Keratinocyte (primary cell): ENCODE measurements around the gene SELENOW. TPM values are rescaled to one million over a fixed set of nuclear protein-coding genes. Genes with fewer than 3 reads are reported as not detected.
"Not testable (repeated sequence)": the region's sequence is repeated elsewhere in the genome, so short reads cannot be mapped to it uniquely, and the experiment has no call there.

Experiments
- DNase-seq: peaks from one replicate; pipeline ENCODE4 v3.0.0-alpha.2; 2011; ENCODE audit warnings: low read depth, missing footprints, low spot score
- FAIRE-seq: peaks from 2 replicates; lab custom pipeline; 2011; peaks lifted over from hg19 to GRCh38; lab: Jason Lieb, UNC
- H2AFZ ChIP-seq: 2 replicates; pipeline ENCODE4 v1.6.0; 2012; ENCODE audit warnings: low read length, control low read depth, inconsistent platforms; ENCODE audit not compliant: control insufficient read depth
- H3K27ac ChIP-seq: 2 replicates; pipeline ENCODE4 v1.5.1; 2011; ENCODE audit warnings: low read length; ENCODE audit not compliant: control insufficient read depth, insufficient read depth
- H3K27me3 ChIP-seq: 3 replicates; pipeline ENCODE4 v1.6.0; 2011; ENCODE audit warnings: low read length; ENCODE audit not compliant: control insufficient read depth, insufficient read depth; ENCODE audit errors: extremely low read depth
- H3K36me3 ChIP-seq, 2 experiments: 2 replicates in 1 of 2; 3 replicates in 1 of 2; pipeline ENCODE4 v1.5.1; 2011; ENCODE audit warnings: low read length in 2 of 2, mild to moderate bottlenecking in 1 of 2; ENCODE audit not compliant: control insufficient read depth in 2 of 2, insufficient read depth in 2 of 2; ENCODE audit errors: extremely low read depth in 1 of 2
- H3K4me1 ChIP-seq: 3 replicates; pipeline ENCODE4 v1.5.1; 2011; ENCODE audit warnings: low read length; ENCODE audit not compliant: control insufficient read depth, insufficient read depth; ENCODE audit errors: extremely low read depth
- H3K4me2 ChIP-seq: 3 replicates; pipeline ENCODE4 v1.6.0; 2011; ENCODE audit warnings: low read depth, low read length; ENCODE audit not compliant: control insufficient read depth, insufficient read depth; ENCODE audit errors: extremely low read depth
- H3K4me3 ChIP-seq, 3 experiments: fragments of 200-600 bp in 1 of 3; sonication (generic) in 1 of 3; 2 replicates in 2 of 3; 3 replicates in 1 of 3; pipeline ENCODE4 v1.5.1; 2011 to 2016; ENCODE audit warnings: low read length in 3 of 3, mild to moderate bottlenecking in 3 of 3, control low read depth in 2 of 3, inconsistent platforms in 1 of 3, low read depth in 1 of 3, mixed read lengths in 1 of 3, mixed run types in 1 of 3, moderate library complexity in 1 of 3; ENCODE audit not compliant: control insufficient read depth in 2 of 3, insufficient read depth in 2 of 3; ENCODE audit errors: extremely low read depth in 1 of 3
- H3K79me2 ChIP-seq: 2 replicates; pipeline ENCODE4 v1.6.0; 2012; ENCODE audit warnings: low read length; ENCODE audit not compliant: control insufficient read depth, insufficient read depth
- H3K9ac ChIP-seq: 3 replicates; pipeline ENCODE4 v1.6.0; 2011; ENCODE audit warnings: low read length; ENCODE audit not compliant: control insufficient read depth, insufficient read depth; ENCODE audit errors: extremely low read depth
- H3K9me1 ChIP-seq: 3 replicates; pipeline ENCODE4 v1.6.0; 2011; ENCODE audit warnings: low read length; ENCODE audit not compliant: control insufficient read depth, insufficient read depth; ENCODE audit errors: extremely low read depth
- H3K9me3 ChIP-seq: 2 replicates; pipeline ENCODE4 v1.5.1; 2012; ENCODE audit warnings: low read depth, low read length; ENCODE audit not compliant: control insufficient read depth
- H4K20me1 ChIP-seq: 3 replicates; pipeline ENCODE4 v1.6.0; 2011; ENCODE audit warnings: low read length; ENCODE audit not compliant: control insufficient read depth, insufficient read depth; ENCODE audit errors: extremely low read depth
- EZH2 ChIP-seq: IDR thresholded peaks from one replicate; pipeline ENCODE4 v1.6.1; 2012; ENCODE audit warnings: inconsistent platforms, mild to moderate bottlenecking, low read length, moderate library complexity
- dilution Hi-C: fragments of 300-500 bp; cut with MboI; formaldehyde crosslinking; loops from one replicate; pipeline ENCODE4 v1.7.0; 2020; ENCODE audit warnings: low sequenced_read_pairs; ENCODE audit not compliant: extremely low pct_ligation_motif_present
- polyA plus RNA-seq, 5 experiments: library from polyadenylated mRNA; depleted of rRNA in 3 of 5; stranded (reverse) in 3 of 5; stranded (forward) in 1 of 5; unstranded in 1 of 5; fragments of >200 nt; gene quantifications; 1 replicate in 1 of 5; 2 replicates in 3 of 5; 3 replicates in 1 of 5; pipeline versions ENCODE4 v1.2.1 to v1.2.3, GENCODE V29; 2011 to 2012; ENCODE audit warnings: missing spikeins in 2 of 5, low read depth in 1 of 5, low replicate concordance in 1 of 5
- TF ChIP-seq, protein P1 (sequence below), 3 experiments: IDR thresholded peaks in 1 of 3; conservative IDR thresholded peaks in 1 of 3; optimal IDR thresholded peaks in 1 of 3; 2 replicates in 2 of 3; 3 replicates in 1 of 3; pipeline versions ENCODE3 to v1.5.1; 2011; ENCODE audit warnings: low read length in 3 of 3, mild to moderate bottlenecking in 3 of 3, moderate library complexity in 2 of 3, control low read depth in 1 of 3, inconsistent platforms in 1 of 3; ENCODE audit not compliant: insufficient read depth in 2 of 3; ENCODE audit errors: extremely low read depth in 1 of 3

The SELENOW gene
- polyA plus RNA-seq, 1 donor (not counting 4 experiments of a cell fraction or from before 2014, with no cell fraction given), result 509 TPM

DNA sequence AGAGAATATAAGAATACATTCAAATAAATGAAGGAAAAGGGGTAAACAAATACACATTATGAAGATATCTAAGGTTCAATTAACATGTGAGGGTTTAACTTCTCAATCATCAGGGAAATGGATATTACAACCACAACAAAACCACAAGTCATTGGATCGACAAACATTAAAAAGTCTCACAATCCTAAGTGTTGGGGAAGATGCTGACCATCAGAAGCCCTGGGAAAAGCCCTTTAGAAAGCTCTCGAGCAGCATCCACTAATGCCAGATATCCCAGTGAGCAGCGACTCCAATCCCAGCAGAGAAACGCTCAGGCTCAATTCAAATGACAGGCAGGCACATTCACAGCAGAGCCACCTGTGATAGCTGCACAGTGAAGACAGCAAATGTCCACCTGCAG is 22.8 kb downstream of the SELENOW start:
- no peak for FAIRE-seq
- Histone ChIP-seq H3K27ac (no peak overlapping the region), H3K36me3 (no peaks in the 10 kb centered on the region), H3K9me3 (no peaks in the 10 kb centered on the region), H3K4me1 (no peaks in the 10 kb centered on the region), H3K4me3 (no peak overlapping the region), H3K9me1 (no peaks in the 10 kb centered on the region), H3K9ac (no peak overlapping the region), H3K79me2 (no peaks in the 10 kb centered on the region), H3K27me3 (no peaks in the 10 kb centered on the region), H4K20me1 (no peaks in the 10 kb centered on the region), H3K4me2 (no peak overlapping the region), H2AFZ (no peak overlapping the region)
- TF ChIP-seq, protein P1, sequence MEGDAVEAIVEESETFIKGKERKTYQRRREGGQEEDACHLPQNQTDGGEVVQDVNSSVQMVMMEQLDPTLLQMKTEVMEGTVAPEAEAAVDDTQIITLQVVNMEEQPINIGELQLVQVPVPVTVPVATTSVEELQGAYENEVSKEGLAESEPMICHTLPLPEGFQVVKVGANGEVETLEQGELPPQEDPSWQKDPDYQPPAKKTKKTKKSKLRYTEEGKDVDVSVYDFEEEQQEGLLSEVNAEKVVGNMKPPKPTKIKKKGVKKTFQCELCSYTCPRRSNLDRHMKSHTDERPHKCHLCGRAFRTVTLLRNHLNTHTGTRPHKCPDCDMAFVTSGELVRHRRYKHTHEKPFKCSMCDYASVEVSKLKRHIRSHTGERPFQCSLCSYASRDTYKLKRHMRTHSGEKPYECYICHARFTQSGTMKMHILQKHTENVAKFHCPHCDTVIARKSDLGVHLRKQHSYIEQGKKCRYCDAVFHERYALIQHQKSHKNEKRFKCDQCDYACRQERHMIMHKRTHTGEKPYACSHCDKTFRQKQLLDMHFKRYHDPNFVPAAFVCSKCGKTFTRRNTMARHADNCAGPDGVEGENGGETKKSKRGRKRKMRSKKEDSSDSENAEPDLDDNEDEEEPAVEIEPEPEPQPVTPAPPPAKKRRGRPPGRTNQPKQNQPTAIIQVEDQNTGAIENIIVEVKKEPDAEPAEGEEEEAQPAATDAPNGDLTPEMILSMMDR (optimal IDR thresholded peaks at IDR 0.05 in 1 of 3, IDR thresholded peaks at IDR 0.05 in 1 of 3, conservative IDR thresholded peaks at IDR 0.05 in 1 of 3; ENCODE audit: extremely low read depth in 1 of 3, insufficient read depth in 2 of 3, low read length in 3 of 3), result no peak
- no peak for TF ChIP-seq EZH2
- dilution Hi-C loops, result no loop called here
- DNase-seq, result no peak

- H3K4me3 ChIP-seq, result no peak overlapping the region
- dilution Hi-C loops, result no loop called here
- H3K36me3 ChIP-seq, result no peaks in the 10 kb centered on the region
- H3K9me1 ChIP-seq, result no peaks in the 10 kb centered on the region
- no peak overlapping the region for H2AFZ ChIP-seq
- FAIRE-seq (no peak), DNase-seq (no peak)
- H3K9me3 ChIP-seq, result no peaks in the 10 kb centered on the region
- TF ChIP-seq, protein P1 (optimal IDR thresholded peaks at IDR 0.05 in 1 of 3, IDR thresholded peaks at IDR 0.05 in 1 of 3, conservative IDR thresholded peaks at IDR 0.05 in 1 of 3; ENCODE audit: extremely low read depth in 1 of 3, insufficient read depth in 2 of 3, low read length in 3 of 3), result no peak
- no peaks in the 10 kb centered on the region for H3K79me2 ChIP-seq
- no peaks in the 10 kb centered on the region for H4K20me1 ChIP-seq
- no peak overlapping the region for H3K4me2 ChIP-seq
- H3K27ac ChIP-seq, result no peak overlapping the region
- no peaks in the 10 kb centered on the region for H3K4me1 ChIP-seq
- no peak overlapping the region for H3K9ac ChIP-seq
- H3K27me3 ChIP-seq, result no peaks in the 10 kb centered on the region
Observed at GRCh38 chr19:47802521-47803043, 24.1 kb downstream of the SELENOW start.

GRCh38 chr19:47803148-47803547 is 24.6 kb downstream of the SELENOW start:
- H3K4me3 ChIP-seq, DNase-seq, H3K4me2 ChIP-seq, H3K36me3 ChIP-seq, H3K79me2 ChIP-seq, H3K27ac ChIP-seq, H3K9ac ChIP-seq, H3K27me3 ChIP-seq, FAIRE-seq, dilution Hi-C loops, H2AFZ ChIP-seq, H4K20me1 ChIP-seq, H3K4me1 ChIP-seq, H3K9me3 ChIP-seq, H3K9me1 ChIP-seq: not testable (repeated sequence)

DNA sequence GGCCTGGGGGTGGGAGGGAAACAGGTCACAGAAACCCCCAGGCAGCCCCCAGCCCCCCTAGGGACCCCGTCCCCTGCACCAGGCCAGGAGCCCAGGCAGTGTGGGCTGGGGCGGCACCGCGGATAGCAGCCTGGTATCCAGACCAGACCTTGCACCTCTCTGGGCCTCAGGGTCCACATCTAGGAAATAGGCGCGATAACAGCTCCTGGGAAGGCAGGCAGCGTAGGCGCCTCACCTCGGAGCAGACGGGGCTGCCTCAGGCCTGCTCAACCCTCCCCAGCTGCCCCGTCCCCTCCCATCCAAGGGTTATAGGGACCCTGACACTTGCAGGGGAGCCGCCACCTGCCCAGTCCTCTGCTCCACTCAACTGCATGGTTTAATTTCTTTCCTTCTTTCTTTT is 25.2 kb downstream of the SELENOW start:
- H3K9me3 ChIP-seq, H3K9ac ChIP-seq, H3K4me2 ChIP-seq, H3K36me3 ChIP-seq, H4K20me1 ChIP-seq, H3K4me1 ChIP-seq, H3K27ac ChIP-seq, FAIRE-seq, H3K9me1 ChIP-seq, H3K27me3 ChIP-seq, H3K79me2 ChIP-seq, dilution Hi-C loops, H2AFZ ChIP-seq, H3K4me3 ChIP-seq, DNase-seq: not testable (repeated sequence)
